ENCODE measurements around the gene KCNK6. TPM values are rescaled to one million over a fixed set of nuclear protein-coding genes. Genes with fewer than 3 reads are reported as not detected.
A peak's percentile ranks its signal among the peaks of the same experiment; 100 is the strongest.

KCNK6 gene
- total RNA-seq, 1 donor from 2014 or later = 0.92 TPM

DNA sequence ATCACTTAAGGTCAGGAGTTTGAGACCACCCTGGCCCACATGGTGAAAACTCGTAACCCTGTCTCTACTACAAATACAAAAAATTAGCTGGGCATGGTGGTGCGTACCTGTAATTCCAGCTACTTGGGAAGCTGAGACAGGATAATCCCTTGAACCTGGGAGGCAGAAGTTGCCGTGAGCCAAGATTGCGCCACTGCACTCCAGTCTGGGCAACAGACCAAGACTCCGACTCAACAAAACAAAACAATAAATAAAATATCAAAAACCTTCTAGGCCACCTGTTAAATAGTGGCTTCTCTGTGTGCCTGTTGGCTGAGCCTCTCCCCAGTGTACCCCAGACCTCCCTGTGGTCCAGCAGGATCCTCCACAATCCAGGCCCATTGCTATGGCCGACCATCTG is 51.4 kb downstream of the KCNK6 start:
- H3K36me3 ChIP-seq = no peaks in the 10 kb centered on the region
- H3K79me2 ChIP-seq (ENCODE audit: low read depth) = peaks cover 14% of the 10 kb centered on the region
- no peak overlapping the region for H3K9ac ChIP-seq
- peaks cover 13% of the 10 kb centered on the region for H3F3A ChIP-seq (ENCODE audit: low read depth)
- H3K4me2 ChIP-seq = no peak overlapping the region
- TF ChIP-seq, protein P1, sequence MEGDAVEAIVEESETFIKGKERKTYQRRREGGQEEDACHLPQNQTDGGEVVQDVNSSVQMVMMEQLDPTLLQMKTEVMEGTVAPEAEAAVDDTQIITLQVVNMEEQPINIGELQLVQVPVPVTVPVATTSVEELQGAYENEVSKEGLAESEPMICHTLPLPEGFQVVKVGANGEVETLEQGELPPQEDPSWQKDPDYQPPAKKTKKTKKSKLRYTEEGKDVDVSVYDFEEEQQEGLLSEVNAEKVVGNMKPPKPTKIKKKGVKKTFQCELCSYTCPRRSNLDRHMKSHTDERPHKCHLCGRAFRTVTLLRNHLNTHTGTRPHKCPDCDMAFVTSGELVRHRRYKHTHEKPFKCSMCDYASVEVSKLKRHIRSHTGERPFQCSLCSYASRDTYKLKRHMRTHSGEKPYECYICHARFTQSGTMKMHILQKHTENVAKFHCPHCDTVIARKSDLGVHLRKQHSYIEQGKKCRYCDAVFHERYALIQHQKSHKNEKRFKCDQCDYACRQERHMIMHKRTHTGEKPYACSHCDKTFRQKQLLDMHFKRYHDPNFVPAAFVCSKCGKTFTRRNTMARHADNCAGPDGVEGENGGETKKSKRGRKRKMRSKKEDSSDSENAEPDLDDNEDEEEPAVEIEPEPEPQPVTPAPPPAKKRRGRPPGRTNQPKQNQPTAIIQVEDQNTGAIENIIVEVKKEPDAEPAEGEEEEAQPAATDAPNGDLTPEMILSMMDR (IDR thresholded peaks at IDR 0.05) = no peak
- no peak for TF ChIP-seq EZH2phosphoT487 (IDR thresholded peaks at IDR 0.05)
- no peak for TF ChIP-seq EZH2 (IDR thresholded peaks at IDR 0.05)
- no peaks in the 10 kb centered on the region for H3K36me3 Mint-ChIP-seq
- no peak overlapping the region for H3K27ac Mint-ChIP-seq
- H3K4me3 Mint-ChIP-seq = no peak overlapping the region
- peaks cover 10% of the 10 kb centered on the region for H4K20me1 ChIP-seq (ENCODE audit: low read depth)
- H3K9me3 Mint-ChIP-seq = no peaks in the 10 kb centered on the region
- H2AFZ ChIP-seq (replicated peaks) = no peak overlapping the region
- H3K4me1 Mint-ChIP-seq = peaks cover 19% of the 10 kb centered on the region
- H3K9me3 ChIP-seq (ENCODE audit: low read depth) = no peaks in the 10 kb centered on the region
- no peak overlapping the region for H3K4me3 ChIP-seq
- peaks cover 27% of the 10 kb centered on the region for H3K4me1 ChIP-seq
- H3K27me3 ChIP-seq = peaks cover 11% of the 10 kb centered on the region
- H3K27me3 Mint-ChIP-seq (ENCODE audit: insufficient read depth, low read depth) = peaks cover 12% of the 10 kb centered on the region
- DNase-seq (ENCODE audit: low spot score) = no peak
- no peak overlapping the region for H3K27ac ChIP-seq

GRCh38 chr19:38373907-38374331 is 54.3 kb downstream of the KCNK6 start:
- H2AFZ ChIP-seq (replicated peaks) = peak overlapping the region; percentile 45
- peaks cover 9% of the 10 kb centered on the region for H3K27me3 Mint-ChIP-seq (ENCODE audit: insufficient read depth, low read depth)

GRCh38 chr19:38374332-38375097 is 54.9 kb downstream of the KCNK6 start, which contains the start of gene PSMD8:
Gene PSMD8 (plus strand): TSS chr19:38374571. CDS start chr19:38374602, 31 bp downstream.
- Histone ChIP-seq H2AFZ (replicated peaks) (peak within 1 kb of the TSS; percentile 93), H3K36me3 (no peaks in the 10 kb centered on the region), H3K4me3 (peak within 1 kb of the TSS; percentile 98), H3F3A (ENCODE audit: low read depth) (peaks cover 7% of the 10 kb centered on the region), H4K20me1 (ENCODE audit: low read depth) (peaks cover 20% of the 10 kb centered on the region), H3K79me2 (ENCODE audit: low read depth) (peaks cover 32% of the 10 kb centered on the region), H3K9ac (peak within 1 kb of the TSS; percentile 94), H3K27ac (no peak within 1 kb of the TSS), H3K4me1 (peaks cover 11% of the 10 kb centered on the region), H3K27me3 (peaks cover 11% of the 10 kb centered on the region), H3K9me3 (ENCODE audit: low read depth) (no peaks in the 10 kb centered on the region), H3K4me2 (peak within 1 kb of the TSS; percentile 99)
- Mint-ChIP-seq H3K36me3 (peaks cover 6% of the 10 kb centered on the region), H3K4me3 (peak within 1 kb of the TSS; percentile 96), H3K27me3 (ENCODE audit: insufficient read depth, low read depth) (peaks cover 8% of the 10 kb centered on the region), H3K27ac (peak within 1 kb of the TSS; percentile 91), H3K9me3 (no peaks in the 10 kb centered on the region), H3K4me1 (peaks cover 22% of the 10 kb centered on the region)
- peak; percentile 100 for DNase-seq (ENCODE audit: low spot score)
- TF ChIP-seq EZH2phosphoT487 (IDR thresholded peaks at IDR 0.05) = no peak
- TF ChIP-seq, protein P1 (IDR thresholded peaks at IDR 0.05) = peak; percentile 45

More at GRCh38 chr19:38373907-38374331, 54.3 kb downstream of the KCNK6 start:
- H3K4me2 ChIP-seq = peak overlapping the region; percentile 73
- peaks cover 11% of the 10 kb centered on the region for H3K4me1 ChIP-seq
- H3K27me3 ChIP-seq = peaks cover 11% of the 10 kb centered on the region
- H3K4me3 ChIP-seq = peak overlapping the region; percentile 42
- peak overlapping the region; percentile 96 for H3K4me3 Mint-ChIP-seq
- TF ChIP-seq EZH2phosphoT487 (IDR thresholded peaks at IDR 0.05) = no peak
- TF ChIP-seq, protein P1 (IDR thresholded peaks at IDR 0.05) = no peak
- no peak for TF ChIP-seq EZH2 (IDR thresholded peaks at IDR 0.05)
- no peaks in the 10 kb centered on the region for H3K9me3 Mint-ChIP-seq
- H3F3A ChIP-seq (ENCODE audit: low read depth) = peaks cover 7% of the 10 kb centered on the region
- peaks cover 22% of the 10 kb centered on the region for H3K4me1 Mint-ChIP-seq
- no peak overlapping the region for H3K27ac ChIP-seq
- peak overlapping the region; percentile 88 for H3K27ac Mint-ChIP-seq
- H3K36me3 ChIP-seq = no peaks in the 10 kb centered on the region
- H3K79me2 ChIP-seq (ENCODE audit: low read depth) = peaks cover 32% of the 10 kb centered on the region
- H3K9ac ChIP-seq = no peak overlapping the region
- H4K20me1 ChIP-seq (ENCODE audit: low read depth) = peaks cover 20% of the 10 kb centered on the region
- peaks cover 4% of the 10 kb centered on the region for H3K36me3 Mint-ChIP-seq
- H3K9me3 ChIP-seq (ENCODE audit: low read depth) = no peaks in the 10 kb centered on the region
- DNase-seq (ENCODE audit: low spot score) = no peak

Measured in neural progenitor cell (in vitro differentiated cells).